Astrocyte of the cerebellum (primary cell): Measurements from ENCODE around the gene SNX22.
A peak's percentile ranks its signal among the peaks of the same experiment; 100 is the strongest.

ENCODE experiments used
- DNase-seq: peaks from one replicate; pipeline ENCODE4 v3.0.0-alpha.2; 2011; ENCODE audit warnings: low read depth
- H3K4me3 ChIP-seq: 2 replicates; pipeline ENCODE4 v1.5.1; 2011; ENCODE audit warnings: mild to moderate bottlenecking, low read depth, low read length, moderate library complexity
- in situ Hi-C: cut with HindIII; loops from 2 replicates; pipeline ENCODE4 v1.10.0; 2017; ENCODE audit warnings: low sequenced_read_pairs
- TF ChIP-seq, protein P1 (sequence below): IDR thresholded peaks from 2 replicates; pipeline ENCODE4 v1.5.1; 2012; ENCODE audit warnings: low read length, low read depth, moderate library complexity, mild to moderate bottlenecking; ENCODE audit errors: missing control alignments

SNX22 gene

DNA sequence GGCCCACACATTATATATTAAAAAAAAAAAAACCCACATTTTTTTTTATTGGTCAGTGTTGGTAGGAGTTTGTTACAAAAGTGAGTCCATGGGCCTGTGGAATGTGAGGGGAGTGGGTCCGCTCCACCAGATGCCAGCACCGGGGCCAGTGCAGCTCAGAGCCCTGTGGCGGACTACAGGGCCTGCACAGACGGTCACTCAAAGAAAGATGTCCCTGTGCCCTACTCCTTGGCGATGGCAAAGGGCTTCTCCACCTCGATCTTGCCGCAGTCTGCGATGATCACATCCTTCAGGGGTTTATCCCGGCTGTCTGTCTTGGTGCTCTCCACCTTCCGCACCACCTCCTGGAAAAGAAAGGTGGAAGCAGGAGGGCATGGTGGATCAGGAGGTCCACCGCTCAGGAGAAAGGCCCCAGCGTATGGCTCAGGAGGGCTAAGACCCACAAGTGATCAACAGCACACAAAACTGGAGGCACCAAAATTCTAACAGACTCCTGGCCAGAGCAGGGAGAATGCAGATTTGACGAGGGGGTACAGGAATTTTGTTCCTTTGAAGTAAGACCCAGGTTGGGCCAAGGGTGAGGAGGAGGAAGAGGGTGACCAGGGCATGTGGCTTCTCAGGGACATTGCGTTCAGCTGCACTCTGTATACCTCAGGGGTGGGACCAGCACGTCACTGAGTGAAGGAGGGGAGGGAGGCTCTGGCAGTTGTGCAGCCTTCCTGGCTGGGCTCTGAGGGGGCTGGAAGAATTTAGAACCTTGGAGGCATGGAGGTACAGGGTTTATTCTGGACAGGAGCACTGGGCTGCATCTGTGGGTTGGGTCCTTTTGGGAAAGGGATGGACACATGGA lies 4.5 kb downstream of the SNX22 start:
- no peak overlapping the region for H3K4me3 ChIP-seq
- in situ Hi-C loops: no loop called here
- TF ChIP-seq, protein P1, sequence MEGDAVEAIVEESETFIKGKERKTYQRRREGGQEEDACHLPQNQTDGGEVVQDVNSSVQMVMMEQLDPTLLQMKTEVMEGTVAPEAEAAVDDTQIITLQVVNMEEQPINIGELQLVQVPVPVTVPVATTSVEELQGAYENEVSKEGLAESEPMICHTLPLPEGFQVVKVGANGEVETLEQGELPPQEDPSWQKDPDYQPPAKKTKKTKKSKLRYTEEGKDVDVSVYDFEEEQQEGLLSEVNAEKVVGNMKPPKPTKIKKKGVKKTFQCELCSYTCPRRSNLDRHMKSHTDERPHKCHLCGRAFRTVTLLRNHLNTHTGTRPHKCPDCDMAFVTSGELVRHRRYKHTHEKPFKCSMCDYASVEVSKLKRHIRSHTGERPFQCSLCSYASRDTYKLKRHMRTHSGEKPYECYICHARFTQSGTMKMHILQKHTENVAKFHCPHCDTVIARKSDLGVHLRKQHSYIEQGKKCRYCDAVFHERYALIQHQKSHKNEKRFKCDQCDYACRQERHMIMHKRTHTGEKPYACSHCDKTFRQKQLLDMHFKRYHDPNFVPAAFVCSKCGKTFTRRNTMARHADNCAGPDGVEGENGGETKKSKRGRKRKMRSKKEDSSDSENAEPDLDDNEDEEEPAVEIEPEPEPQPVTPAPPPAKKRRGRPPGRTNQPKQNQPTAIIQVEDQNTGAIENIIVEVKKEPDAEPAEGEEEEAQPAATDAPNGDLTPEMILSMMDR: no peak
- DNase-seq: no peak

DNA sequence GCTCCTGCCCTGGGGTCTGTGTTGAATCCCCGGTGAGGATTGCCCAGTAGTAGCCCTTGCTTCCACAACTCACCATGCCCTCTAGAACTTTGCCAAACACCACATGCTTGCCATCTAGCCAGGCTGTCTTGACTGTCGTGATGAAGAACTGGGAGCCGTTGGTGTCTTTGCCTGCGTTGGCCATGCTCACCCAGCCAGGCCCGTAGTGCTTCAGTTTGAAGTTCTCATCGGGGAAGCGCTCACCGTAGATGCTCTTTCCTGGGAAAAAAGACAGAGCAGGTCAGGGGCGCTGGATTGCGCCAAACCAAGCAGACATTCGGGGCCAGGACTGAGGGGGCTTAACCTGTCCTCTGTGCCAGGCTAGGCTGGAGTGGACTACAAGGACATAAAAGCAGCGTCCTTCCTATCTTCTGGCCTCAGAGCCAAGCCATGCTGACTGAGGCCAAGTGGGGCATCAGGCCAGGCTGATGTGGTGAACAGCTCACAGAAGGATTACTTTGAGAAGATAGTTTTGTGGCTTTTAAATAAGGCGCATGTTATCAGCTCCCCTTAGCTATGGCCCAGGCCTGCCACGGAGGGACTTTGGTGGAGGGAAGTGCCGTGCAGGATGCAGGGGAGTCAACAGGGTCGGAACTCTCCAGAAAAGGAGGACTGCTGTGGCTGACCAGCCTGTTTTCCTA lies 5.3 kb downstream of the SNX22 start:
- in situ Hi-C loops: no loop called here
- TF ChIP-seq, protein P1: no peak
- H3K4me3 ChIP-seq: no peak overlapping the region
- DNase-seq: no peak

DNA sequence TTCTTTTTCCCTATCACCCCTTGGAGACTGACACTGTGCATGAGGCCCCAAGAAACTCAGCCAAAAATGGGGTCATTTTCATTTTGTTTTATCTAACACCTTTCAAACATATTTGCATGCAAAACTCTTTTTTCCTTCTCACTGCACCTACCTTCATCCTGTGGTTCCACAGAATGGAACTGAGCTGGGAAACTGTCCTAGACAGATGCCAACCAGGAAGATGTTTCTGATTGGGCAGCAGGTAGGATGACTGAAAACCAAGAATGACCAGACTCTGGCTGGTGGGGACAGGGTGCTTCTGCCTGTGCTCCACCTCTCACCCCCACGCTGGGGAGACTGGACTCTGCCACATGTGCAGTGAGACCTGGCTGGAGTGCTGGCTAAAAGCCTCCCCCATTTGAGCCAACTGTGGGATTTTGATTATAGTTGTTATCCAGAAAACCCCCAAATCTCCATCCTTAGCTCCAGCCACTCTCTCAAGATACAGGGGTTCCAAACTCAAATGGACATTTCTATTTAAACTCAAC lies 6.1 kb downstream of the SNX22 start:
- in situ Hi-C loops: no loop called here
- DNase-seq: no peak
- TF ChIP-seq, protein P1: no peak
- no peak overlapping the region for H3K4me3 ChIP-seq

DNA sequence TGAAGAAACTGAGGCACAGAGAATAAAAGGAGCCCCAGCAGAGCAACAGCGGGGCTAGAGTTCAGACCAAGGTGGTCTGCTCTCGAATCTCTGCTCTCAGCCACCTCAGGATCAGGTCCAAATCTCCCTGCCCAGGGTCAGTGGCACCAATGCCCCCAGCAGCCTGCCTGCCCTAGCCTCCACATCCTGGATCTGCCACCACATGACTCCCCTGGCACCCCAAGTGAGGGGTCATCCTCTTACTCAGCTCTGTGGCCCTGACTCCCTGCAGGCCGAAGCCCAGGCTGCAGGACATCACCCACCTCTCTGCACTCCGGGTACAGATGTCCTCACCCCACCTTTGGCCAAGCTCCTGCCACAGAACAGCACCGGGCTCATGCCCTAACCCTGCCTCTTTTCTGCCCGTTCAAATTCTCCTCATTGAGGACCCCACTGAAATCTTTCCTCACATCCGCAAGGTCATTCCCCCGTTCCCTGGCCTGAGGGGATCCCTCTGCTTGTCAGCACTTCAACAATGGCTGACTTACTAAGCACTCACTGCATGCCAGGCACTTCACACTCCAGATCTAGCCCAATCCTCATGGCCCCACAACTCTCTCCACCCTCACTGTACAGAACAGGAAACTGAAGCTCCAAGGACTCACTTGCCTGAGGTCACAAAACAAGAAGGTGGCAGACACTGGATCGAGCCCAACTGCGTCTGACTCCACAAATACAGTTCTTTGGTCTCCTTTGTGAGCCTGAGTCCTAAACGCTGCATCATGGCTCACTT lies 7.0 kb downstream of the SNX22 start:
- in situ Hi-C loops: no loop called here
- TF ChIP-seq, protein P1: no peak
- no peak overlapping the region for H3K4me3 ChIP-seq
- DNase-seq: no peak

DNA sequence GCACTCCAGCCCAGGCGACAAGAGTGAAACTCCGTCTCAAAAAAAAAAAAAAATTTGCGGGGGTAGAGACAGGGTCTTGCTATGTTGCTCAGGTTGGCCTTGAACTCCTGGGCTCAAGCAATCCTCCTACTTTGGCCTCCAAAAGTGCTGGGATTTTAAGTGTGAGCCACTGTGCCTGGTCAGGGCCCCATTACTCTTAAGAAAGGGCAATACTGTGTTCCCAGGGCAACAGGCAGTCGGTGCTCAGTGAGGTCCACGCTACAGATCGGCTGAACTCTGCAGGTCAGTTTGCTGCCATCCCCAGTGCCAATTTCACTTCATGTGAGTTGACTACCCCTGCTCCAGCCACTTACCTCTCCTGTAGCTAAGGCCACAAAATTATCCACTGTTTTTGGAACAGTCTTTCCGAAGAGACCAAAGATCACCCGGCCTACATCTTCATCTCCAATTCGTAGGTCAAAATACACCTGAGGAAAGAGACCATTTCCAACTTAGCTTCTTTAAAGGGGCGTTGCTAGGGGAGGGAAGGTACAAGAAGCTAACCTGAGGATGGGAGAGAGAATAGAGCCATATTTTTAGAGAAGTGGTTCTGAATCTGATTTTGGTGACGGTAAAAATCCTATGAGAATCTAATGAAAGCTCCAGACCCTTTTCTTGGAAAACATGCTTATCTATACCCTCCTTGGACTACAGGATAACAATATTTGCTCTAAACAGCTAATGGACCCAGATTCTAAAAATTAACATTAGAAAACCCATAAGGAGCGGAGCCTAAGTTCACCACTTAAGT lies 10.4 kb downstream of the SNX22 start:
- peak overlapping the region; percentile 81 for H3K4me3 ChIP-seq
- TF ChIP-seq, protein P1: no peak
- in situ Hi-C loops: no loop called here
- no peak for DNase-seq
